T47D (cell line): ENCODE data around the gene SMURF1.

Experiments
- DNase-seq, 2 experiments: peaks; one replicate each; pipeline versions ENCODE4 v3.0.0 to v3.0.0-alpha.2; 2011 to 2012; ENCODE audit warnings: low read depth in 1 of 2, low spot score in 1 of 2
- JUND ChIP-seq: IDR thresholded peaks from 2 replicates; pipeline ENCODE4 v1.6.1; 2012; ENCODE audit warnings: low read depth
- in situ Hi-C: cut with HindIII; loops from 2 replicates; pipeline ENCODE4 v1.10.0; 2016; ENCODE audit warnings: low sequenced_read_pairs, low pct_unique_long_range_greater_than_20kb

Gene SMURF1

DNA sequence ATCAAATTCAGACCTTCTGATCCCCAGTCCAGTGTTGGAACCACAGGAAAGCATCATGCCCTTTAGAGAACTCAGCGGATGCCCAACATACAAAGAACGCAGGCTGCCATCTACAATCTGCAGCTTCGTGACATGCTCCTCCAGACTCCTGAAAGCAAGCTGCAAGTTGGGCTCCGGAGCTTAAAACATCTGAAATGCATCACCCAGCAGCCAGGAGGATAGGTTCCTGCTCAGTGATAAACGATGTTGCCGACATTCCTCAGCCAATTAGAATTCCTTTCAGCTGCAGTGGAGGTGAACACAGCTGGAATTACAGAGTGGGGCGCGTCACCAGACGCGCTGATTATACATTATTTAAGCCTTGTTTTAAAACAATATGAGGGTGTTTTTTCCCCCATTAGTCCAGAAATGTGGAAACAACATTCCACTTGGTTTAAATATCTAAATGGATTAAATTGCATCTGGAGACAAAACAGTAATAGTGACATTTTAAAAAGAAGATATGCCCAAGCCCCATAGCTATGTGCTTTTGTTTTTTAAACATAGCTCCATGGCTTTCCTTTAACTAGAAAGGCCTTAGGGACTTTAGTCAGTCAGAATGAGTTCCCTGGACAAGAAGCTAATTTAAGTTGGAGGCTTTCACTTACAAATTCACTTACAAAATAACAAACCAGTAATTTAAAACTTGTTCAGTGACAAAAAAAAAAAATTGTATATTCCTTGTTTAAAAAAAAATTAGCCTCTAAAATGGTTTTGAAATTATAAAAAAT, 6.3 kb downstream of the SMURF1 start:
- in situ Hi-C loops, result no loop called here
- TF ChIP-seq JUND, result no peak
- no peak for DNase-seq

DNA sequence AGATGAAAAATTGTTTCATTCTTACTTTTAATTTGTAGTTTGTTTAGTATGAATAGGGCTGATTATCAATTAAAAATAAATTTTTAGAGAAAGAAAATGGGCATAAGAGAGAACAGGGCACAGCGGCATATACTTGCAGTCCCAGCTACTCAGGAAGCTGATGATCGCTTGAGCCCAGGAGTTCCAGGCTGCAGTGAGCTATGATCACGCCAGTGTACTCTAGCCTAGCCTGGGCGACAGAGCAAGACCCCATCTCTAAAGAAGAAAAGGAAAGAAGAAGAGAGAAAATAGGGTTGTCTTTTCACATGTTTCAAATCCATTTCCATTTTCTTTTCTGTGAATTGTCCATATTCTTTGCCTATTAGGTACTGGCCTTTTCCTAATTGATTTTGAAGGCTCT, 8.0 kb downstream of the SMURF1 start:
- no peak for TF ChIP-seq JUND
- in situ Hi-C loops, result no loop called here
- no peak for DNase-seq

DNA sequence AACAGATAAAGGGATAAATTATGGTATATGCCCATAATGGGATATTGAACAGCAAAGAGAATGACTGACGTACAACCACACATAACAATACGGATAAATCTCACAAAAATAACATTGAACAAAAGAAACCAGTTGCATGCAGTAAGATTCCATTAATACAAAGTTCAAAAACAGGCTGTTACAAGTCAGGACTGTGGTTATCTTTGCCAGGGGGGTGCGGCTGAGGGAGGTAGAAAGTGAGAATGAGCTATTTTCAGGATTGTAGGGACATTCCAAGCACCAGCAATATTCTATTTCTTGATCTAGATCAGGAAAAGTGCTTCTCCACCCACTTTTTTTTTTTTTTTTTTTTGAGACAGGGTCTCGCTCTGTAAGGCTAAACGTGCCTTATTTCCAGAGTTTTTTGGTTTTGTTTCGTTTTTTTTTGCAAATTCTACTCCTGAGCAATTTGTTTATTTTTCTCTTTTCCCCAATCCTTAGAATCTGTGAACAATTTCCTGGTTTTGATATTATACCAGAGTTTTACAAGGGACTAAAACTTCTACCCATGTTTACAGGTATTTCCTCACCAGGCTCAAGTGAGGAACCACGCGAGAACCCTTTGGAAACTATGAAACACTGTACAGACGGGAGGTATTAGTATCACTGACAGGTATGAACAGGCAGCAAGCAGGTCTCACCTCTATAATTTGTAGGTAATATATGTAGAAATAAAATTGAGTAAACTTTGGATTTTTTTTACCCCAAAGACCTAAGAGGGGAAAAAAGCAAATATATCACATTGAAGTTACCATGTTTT, 9.9 kb downstream of the SMURF1 start:
- in situ Hi-C loops, result no loop called here
- no peak for DNase-seq
- no peak for TF ChIP-seq JUND

DNA sequence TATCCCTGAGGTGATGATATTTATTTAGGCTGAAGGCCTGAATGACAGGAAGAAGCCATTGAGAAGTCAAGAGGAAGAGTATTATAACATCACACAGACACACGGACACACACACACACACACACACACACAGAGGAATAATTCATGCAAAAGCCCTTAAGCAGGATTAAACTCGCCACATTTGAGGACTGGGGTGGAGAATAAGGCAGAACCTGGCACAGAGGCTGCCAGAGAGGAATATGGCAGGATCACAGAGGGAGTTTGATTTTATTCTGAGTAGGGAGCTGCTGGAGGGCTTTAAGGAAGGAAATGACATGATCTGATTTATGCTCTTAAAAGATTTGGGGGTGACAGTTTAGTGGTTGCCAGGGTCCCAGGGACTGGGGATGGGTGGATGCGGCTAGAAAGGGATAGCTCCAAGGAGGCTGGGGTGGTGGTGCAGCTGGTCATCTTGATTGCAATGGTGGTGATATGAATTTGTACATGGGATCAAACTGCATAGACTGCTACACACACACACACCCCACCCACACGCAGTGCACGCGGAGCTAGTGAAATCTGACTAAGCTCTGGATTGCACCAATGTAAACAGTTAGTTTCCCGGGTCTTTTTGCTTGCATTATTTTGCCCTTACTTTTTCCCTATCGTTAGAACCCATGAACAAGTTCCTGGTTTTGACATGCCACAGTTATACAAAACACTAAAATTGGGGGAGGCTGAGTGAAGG, 11.2 kb downstream of the SMURF1 start:
- in situ Hi-C loops, result no loop called here
- TF ChIP-seq JUND, result no peak
- DNase-seq, result no peak

DNA sequence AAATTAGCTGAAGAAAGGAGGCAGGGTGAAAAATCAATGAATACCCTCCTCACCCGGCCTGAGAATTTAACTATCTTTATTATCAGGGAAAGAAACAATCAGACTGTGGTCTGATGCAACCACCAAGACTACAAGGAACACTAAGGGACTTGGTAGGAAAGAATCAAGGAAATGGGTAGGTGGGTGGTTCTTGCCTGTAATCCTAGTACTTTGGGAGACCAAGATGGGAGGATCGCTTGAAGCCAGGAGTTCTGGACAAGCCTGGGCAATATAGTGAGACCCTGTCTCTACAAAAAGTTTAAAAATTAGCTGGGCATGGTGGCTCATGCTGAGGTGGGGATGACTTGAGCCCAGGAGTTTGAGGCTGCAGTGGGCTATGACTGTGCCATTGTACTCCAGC, 12.6 kb downstream of the SMURF1 start:
- TF ChIP-seq JUND, result no peak
- in situ Hi-C loops, result no loop called here
- DNase-seq, result no peak

DNA sequence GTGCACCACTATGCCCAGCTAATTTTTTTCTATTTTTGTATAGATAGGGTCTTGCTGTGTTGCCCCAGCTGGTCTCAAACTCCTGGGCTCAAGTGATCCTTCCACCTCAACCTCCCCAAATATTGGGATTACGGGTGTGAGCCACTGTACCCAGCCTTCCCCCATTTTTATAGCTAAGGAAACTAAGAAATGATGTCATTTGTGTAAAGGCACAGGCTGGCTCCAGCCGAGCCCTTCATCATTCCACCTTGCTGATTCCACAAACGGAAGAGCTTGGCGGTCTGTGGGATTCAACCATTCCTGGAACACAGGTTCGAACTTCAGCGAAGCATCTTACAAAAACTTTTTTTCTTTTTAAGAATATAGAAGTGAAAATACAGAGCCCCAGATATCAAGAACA, 14.4 kb downstream of the SMURF1 start:
- no peak for DNase-seq
- in situ Hi-C loops, result no loop called here
- no peak for TF ChIP-seq JUND

DNA sequence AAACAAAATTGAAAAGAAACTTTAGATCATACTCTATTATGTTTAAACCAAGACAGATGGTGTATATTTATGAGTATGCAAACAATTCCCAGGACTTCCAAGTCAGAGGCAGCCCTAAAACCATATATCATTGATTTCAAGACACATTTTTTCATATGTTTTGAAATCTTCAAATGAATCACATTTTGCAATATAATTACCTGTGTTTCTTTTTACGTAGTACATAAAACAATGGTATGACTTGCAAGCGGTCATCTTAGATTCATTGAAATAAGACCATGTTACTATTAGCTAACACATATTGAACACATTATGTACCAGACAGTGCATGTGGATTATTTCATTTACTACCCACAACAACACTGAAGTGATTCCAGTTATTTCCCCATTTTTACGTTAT, 14.9 kb downstream of the SMURF1 start:
- DNase-seq, result no peak
- in situ Hi-C loops, result no loop called here
- TF ChIP-seq JUND, result no peak

DNA sequence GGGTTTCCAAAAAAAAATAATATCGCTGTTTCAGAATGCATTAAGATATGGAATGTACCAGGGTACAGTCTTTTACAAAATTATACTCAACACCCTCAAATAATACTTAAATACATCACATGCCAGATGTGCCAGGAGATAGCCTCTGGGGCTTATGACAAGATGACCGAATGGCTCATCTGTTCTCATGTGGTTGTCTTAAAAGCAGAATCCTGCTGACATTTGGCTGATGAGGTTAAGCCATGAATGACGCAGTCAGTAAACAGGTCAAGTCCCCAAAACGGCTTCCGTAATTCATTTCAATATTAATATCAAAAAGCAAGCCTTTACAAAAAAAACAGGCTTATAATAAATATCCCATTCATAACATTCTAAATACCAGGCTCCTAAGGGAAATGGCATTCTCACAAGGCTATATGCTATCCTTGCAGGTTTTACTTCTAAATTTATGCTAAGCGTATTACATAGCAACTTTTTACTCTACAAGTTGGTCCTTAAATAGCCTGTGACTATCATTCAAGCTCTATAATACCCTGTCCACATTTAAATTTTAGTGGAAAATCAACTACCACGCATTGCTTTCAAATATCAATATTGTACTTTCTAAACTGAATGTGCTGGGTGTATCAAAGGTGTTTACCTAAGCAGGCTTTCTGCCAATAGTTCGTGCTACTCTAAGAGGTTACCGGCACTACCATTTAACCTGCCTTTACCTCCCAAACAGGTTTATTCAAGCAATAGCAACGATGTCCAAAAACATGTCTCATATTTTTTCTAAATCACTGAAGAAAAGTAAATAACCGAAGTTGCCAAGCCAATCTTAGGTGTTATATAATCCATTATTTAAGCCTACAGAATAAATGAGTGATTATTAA, 15.6 kb downstream of the SMURF1 start:
- DNase-seq, result peak in 1 of 2 experiments; percentile 20
- TF ChIP-seq JUND, result no peak
- in situ Hi-C loops, result no loop called here

DNA sequence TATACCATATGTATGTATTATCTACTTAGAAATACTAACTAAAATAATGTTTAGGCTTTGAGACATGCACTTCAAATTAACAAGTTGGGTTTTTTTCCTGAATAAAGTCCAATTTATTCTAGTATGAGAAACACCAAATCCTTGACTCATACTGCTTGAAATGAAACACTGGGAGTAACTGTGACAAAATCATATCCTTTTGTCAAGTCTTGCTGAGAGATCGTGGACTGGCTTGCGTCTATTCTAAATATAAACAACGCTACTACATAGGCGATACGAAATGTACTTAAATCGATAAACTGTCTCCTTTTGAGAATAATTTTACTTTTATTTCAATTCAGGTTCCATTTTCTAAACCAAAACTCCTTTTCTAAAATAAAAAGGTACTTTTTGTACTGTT, 16.3 kb downstream of the SMURF1 start:
- in situ Hi-C loops, result no loop called here
- no peak for TF ChIP-seq JUND
- DNase-seq, result no peak

DNA sequence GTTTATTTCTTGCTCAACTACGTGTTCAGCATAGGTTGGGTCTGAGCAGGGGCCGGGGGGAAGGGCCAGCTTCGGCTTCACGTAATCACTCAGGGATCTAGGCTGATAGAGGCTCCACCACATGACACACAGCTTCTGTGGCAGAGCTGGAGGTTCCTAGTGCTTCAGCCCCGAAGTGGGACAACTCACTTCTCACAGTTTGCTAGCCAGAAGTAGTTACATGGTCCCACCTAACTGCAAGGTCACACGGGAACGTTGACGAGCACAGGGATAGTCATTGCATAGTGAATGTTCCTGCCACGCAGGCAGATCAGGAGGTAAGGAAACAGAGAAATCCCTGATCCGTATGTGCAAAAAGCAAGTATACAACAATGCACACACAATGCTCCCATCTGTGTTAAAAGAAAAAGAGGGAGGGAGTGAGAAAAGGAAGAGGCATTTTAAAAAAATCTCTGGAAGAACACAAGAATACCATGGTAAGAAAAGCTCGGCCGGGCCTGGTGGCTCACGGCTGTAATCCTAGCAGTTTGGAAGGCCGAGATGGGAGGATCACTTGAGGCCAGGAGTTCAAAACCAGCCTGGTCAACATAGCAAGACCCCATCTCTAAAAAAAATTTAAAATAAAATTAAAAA, 16.9 kb downstream of the SMURF1 start:
- TF ChIP-seq JUND, result no peak
- in situ Hi-C loops, result no loop called here
- DNase-seq, result no peak

DNA sequence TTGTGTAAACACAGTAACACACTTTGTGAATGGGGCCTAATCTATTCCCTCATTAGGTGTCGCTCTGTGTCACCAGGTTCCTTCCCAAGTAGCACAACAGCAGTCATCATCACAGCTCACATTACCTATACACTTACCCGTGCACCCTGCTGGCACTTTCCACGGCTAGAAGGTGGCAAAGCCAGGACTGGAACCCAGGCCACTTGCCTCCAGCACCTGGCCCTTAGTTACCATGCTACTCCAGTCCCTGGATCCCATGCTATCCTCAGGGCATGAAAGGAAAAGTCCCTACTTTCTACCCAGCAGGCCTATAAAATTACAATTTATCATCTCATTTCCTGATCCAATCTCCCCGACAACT, 18.4 kb downstream of the SMURF1 start:
- in situ Hi-C loops, result no loop called here
- DNase-seq, result no peak
- TF ChIP-seq JUND, result no peak
